Endothelial cell of umbilical vein (primary cell): Measurements from ENCODE around the gene TPRG1L.
"Not testable (repeated sequence)": the region's sequence is repeated elsewhere in the genome, so short reads cannot be mapped to it uniquely, and the experiment has no call there.

Experiments
- EZH2 ChIP-seq: IDR thresholded peaks from 2 replicates; pipeline ENCODE4 v1.6.1; 2012; ENCODE audit warnings: borderline replicate concordance, low read depth, mild to moderate bottlenecking, moderate library complexity, low read length, inconsistent platforms; ENCODE audit not compliant: severe bottlenecking
- FOS ChIP-seq: IDR thresholded peaks from 2 replicates; pipeline ENCODE4 v1.6.1; 2011; ENCODE audit warnings: mild to moderate bottlenecking, low read length, moderate library complexity, borderline replicate concordance; ENCODE audit not compliant: insufficient read depth
- GATA2 ChIP-seq: IDR thresholded peaks from 2 replicates; pipeline ENCODE4 v1.7.0; 2011; ENCODE audit warnings: low read depth, mild to moderate bottlenecking, moderate library complexity, mixed read lengths, low read length; ENCODE audit not compliant: insufficient read length, insufficient read depth
- JUN ChIP-seq: IDR thresholded peaks from 2 replicates; pipeline ENCODE4 v1.6.1; 2011; ENCODE audit warnings: borderline replicate concordance, low read depth; ENCODE audit not compliant: insufficient read length, insufficient read depth
- POLR2A ChIP-seq: IDR thresholded peaks from 2 replicates; pipeline ENCODE4 v1.6.1; 2012; ENCODE audit warnings: low read depth, mild to moderate bottlenecking, control low read depth, low read length
- TF ChIP-seq, protein P1 (sequence below), 2 donors: IDR thresholded peaks; 1 replicate in 1 of 2; 2 replicates in 1 of 2; pipeline ENCODE4 v1.5.1; 2011; ENCODE audit warnings: low read length in 2 of 2, mild to moderate bottlenecking in 2 of 2, moderate library complexity in 2 of 2, control low read depth in 1 of 2, inconsistent platforms in 1 of 2, low read depth in 1 of 2; ENCODE audit not compliant: insufficient read depth in 1 of 2; ENCODE audit errors: extremely low read depth in 1 of 2
- TF ChIP-seq, protein P2 (sequence below): IDR thresholded peaks from 2 replicates; pipeline ENCODE4 v1.6.1; 2011; ENCODE audit not compliant: insufficient read depth, insufficient read length

DNA sequence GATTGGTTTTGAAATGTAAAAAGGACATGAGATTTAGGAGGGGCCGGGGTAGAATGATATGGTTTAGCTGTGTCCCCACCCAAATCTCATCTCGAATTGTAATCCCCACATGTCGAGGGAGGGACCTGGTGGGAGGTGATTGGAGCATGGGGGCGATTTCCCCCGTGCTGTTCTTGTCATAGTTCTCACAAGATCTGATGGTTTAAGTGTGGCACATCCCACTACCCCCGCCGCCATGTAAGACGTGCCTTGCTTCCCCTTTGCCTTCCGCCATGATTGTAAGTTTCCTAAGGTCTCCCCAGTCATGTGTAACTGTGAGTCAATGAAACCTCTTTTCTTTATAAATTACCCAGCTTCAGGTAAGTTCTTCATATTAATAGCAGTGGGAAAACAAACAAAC is 2.7 kb upstream of the TPRG1L start:
- TF ChIP-seq, protein P1, sequence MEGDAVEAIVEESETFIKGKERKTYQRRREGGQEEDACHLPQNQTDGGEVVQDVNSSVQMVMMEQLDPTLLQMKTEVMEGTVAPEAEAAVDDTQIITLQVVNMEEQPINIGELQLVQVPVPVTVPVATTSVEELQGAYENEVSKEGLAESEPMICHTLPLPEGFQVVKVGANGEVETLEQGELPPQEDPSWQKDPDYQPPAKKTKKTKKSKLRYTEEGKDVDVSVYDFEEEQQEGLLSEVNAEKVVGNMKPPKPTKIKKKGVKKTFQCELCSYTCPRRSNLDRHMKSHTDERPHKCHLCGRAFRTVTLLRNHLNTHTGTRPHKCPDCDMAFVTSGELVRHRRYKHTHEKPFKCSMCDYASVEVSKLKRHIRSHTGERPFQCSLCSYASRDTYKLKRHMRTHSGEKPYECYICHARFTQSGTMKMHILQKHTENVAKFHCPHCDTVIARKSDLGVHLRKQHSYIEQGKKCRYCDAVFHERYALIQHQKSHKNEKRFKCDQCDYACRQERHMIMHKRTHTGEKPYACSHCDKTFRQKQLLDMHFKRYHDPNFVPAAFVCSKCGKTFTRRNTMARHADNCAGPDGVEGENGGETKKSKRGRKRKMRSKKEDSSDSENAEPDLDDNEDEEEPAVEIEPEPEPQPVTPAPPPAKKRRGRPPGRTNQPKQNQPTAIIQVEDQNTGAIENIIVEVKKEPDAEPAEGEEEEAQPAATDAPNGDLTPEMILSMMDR (IDR thresholded peaks at IDR 0.05; ENCODE audit: extremely low read depth in 1 of 2, insufficient read depth in 1 of 2, low read depth in 1 of 2, low read length in 2 of 2), result not testable (repeated sequence)
- not testable (repeated sequence) for TF ChIP-seq EZH2, POLR2A, JUN, FOS, GATA2
- TF ChIP-seq, protein P2, sequence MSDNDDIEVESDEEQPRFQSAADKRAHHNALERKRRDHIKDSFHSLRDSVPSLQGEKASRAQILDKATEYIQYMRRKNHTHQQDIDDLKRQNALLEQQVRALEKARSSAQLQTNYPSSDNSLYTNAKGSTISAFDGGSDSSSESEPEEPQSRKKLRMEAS, result not testable (repeated sequence)
